ENCODE data around the gene DNM2.

The DNM2 gene

DNA sequence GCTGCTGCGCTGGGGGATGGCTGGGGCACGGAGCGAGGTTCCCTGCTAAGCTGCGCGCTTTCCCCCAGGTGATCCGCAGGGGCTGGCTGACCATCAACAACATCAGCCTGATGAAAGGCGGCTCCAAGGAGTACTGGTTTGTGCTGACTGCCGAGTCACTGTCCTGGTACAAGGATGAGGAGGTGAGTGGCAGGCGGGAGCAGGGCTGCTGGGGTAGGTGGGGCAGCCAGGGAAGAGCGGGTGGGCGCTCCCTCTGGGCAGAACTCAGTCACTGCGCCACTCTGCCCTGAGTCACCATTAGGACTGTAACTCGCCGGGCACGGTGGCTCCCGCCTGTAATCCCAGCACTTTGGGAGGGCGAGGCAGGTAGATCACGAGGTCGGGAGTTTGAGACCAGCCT is 94.3 kb downstream of the DNM2 start:
- 94% methylated on average over 19 of the region's 19 CpGs for WGBS
- DNase-seq, result no peak
- Histone ChIP-seq H2BK15ac (ENCODE audit: low read depth, poor library complexity, severe bottlenecking) (no peak overlapping the region), H3K23ac (ENCODE audit: low read length in 2 of 2) (no peak overlapping the region), H2AFZ (ENCODE audit: low read depth, low read length) (no peak overlapping the region), H3K27ac (ENCODE audit: low read length, poor library complexity, severe bottlenecking) (no peak overlapping the region), H3K9me3 (ENCODE audit: control insufficient read depth, low read length) (no peaks in the 10 kb centered on the region), H4K8ac (ENCODE audit: low read length) (peak overlapping the region; percentile 27), H2BK5ac (ENCODE audit: low read depth, low read length, poor library complexity, severe bottlenecking) (no peak overlapping the region), H3K18ac (ENCODE audit: low read depth in 1 of 2, low read length in 2 of 2) (peak overlapping the region; percentile 11 to 71), H3K14ac (ENCODE audit: low read length in 2 of 2) (peak overlapping the region in 1 of 2 experiments; percentile 63), H3K27me3 (ENCODE audit: control insufficient read depth in 1 of 2, insufficient read depth in 1 of 2, low read length in 2 of 2) (no peaks in the 10 kb centered on the region), H3K79me1 (replicated peaks; ENCODE audit: low read length, poor library complexity, severe bottlenecking) (peaks cover 34% of the 10 kb centered on the region), H2BK120ac (ENCODE audit: low read depth, low read length) (no peak overlapping the region), H4K91ac (ENCODE audit: low read length) (peak overlapping the region; percentile 43), H3K4me1 (ENCODE audit: control insufficient read depth, insufficient read depth, low read depth, low read length) (peaks cover 37% of the 10 kb centered on the region), H3K4me2 (ENCODE audit: low read length, poor library complexity, severe bottlenecking) (no peak overlapping the region), H3K4ac (ENCODE audit: low read depth in 1 of 2, low read length in 2 of 2) (no peak overlapping the region), H3K9ac (ENCODE audit: low read length) (peak overlapping the region; percentile 59), H2BK12ac (ENCODE audit: low read length in 2 of 2) (peak overlapping the region in 1 of 2 experiments; percentile 88), H2AK5ac (ENCODE audit: low read length, severe bottlenecking) (peak overlapping the region; percentile 20), H3K4me3 (ENCODE audit: insufficient read depth in 1 of 2, low read depth in 1 of 2, low read length in 2 of 2) (no peak overlapping the region), H3K36me3 (ENCODE audit: control insufficient read depth in 1 of 2, insufficient read depth in 2 of 2, low read depth in 1 of 2, low read length in 2 of 2) (peaks cover 75 to 76% of the 10 kb centered on the region in 2 experiments)

DNA sequence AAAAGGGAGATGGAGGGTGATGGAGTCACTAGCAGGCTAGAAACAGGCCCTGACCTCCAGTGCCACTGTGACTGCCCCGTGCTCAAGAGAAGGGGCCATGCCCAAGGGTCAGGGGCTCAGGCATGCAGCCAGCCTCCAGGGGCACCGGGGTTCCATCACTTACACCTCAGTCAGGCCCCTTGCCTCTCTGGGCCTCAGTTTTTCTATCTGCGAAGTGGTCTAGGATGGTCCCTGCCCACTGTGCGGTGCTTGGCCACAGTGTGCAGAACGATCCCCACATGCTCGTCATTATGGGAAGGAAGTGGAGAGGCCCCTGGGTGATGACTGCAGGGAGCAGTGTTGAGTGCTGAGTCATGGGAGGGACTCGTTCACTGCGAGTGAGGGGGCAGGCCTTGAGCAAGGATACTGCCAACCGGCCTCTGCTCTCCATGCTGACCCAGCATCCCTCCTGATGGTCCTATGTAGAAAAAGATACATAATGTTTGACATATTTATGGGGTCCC is 95.1 kb downstream of the DNM2 start:
- DNase-seq, result peak; percentile 96
- peak overlapping the region; percentile 92 for H4K91ac ChIP-seq (ENCODE audit: low read length)
- peak overlapping the region; percentile 50 for H3K9ac ChIP-seq (ENCODE audit: low read length)
- H2BK5ac ChIP-seq (ENCODE audit: low read depth, low read length, poor library complexity, severe bottlenecking), result peak overlapping the region; percentile 8
- H3K79me1 ChIP-seq (replicated peaks; ENCODE audit: low read length, poor library complexity, severe bottlenecking), result peaks cover 36% of the 10 kb centered on the region
- 36% methylated on average over 8 of the region's 9 CpGs for WGBS
- peaks cover 37% of the 10 kb centered on the region for H3K4me1 ChIP-seq (ENCODE audit: control insufficient read depth, insufficient read depth, low read depth, low read length)
- H2BK15ac ChIP-seq (ENCODE audit: low read depth, poor library complexity, severe bottlenecking), result peak overlapping the region; percentile 78
- H3K9me3 ChIP-seq (ENCODE audit: control insufficient read depth, low read length), result no peaks in the 10 kb centered on the region
- H3K14ac ChIP-seq (ENCODE audit: low read length in 2 of 2), result peak overlapping the region in 1 of 2 experiments; percentile 98
- peak overlapping the region; percentile 63 for H4K8ac ChIP-seq (ENCODE audit: low read length)
- peaks cover 75 to 77% of the 10 kb centered on the region in 2 experiments for H3K36me3 ChIP-seq (ENCODE audit: control insufficient read depth in 1 of 2, insufficient read depth in 2 of 2, low read depth in 1 of 2, low read length in 2 of 2)
- H3K4ac ChIP-seq (ENCODE audit: low read depth in 1 of 2, low read length in 2 of 2), result peak overlapping the region; percentile 76 to 98
- H3K18ac ChIP-seq (ENCODE audit: low read depth in 1 of 2, low read length in 2 of 2), result peak overlapping the region; percentile 78 to 99
- H3K23ac ChIP-seq (ENCODE audit: low read length in 2 of 2), result peak overlapping the region in 1 of 2 experiments; percentile 85
- H3K4me2 ChIP-seq (ENCODE audit: low read length, poor library complexity, severe bottlenecking), result no peak overlapping the region
- peak overlapping the region in 1 of 2 experiments; percentile 4 for H3K4me3 ChIP-seq (ENCODE audit: insufficient read depth in 1 of 2, low read depth in 1 of 2, low read length in 2 of 2)
- peak overlapping the region; percentile 88 for H2AK5ac ChIP-seq (ENCODE audit: low read length, severe bottlenecking)
- H2BK120ac ChIP-seq (ENCODE audit: low read depth, low read length), result peak overlapping the region; percentile 23
- H3K27ac ChIP-seq (ENCODE audit: low read length, poor library complexity, severe bottlenecking), result peak overlapping the region; percentile 71
- peak overlapping the region; percentile 68 for H2AFZ ChIP-seq (ENCODE audit: low read depth, low read length)
- no peaks in the 10 kb centered on the region for H3K27me3 ChIP-seq (ENCODE audit: control insufficient read depth in 1 of 2, insufficient read depth in 1 of 2, low read length in 2 of 2)
- peak overlapping the region; percentile 54 to 96 for H2BK12ac ChIP-seq (ENCODE audit: low read length in 2 of 2)

DNA sequence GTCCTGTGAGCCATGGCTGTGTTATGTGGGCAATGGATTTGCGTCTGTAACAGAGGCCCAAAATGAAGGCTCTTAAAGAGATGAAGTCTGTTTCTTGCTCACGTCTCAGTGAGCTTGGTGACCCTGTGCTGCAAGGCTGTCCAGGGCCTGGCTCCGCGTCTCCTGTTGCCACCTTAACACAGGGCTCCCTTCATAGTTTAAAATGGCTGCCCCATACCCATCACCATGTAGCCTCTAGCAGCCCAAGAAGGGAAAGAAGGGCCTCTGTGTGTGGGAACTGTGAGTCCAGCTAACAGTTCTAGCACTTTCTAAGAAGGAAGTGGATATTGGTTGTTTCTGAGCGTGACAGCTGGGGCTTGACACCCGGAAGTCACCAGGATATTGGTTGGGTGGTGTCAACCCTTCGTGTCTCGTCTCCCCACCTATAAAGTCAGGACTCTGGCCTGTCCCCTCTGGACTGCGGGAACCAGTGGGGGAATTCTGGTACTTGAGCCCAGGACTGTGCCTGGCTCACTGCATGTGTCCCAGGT is 97.2 kb downstream of the DNM2 start:
- peak overlapping the region in 1 of 2 experiments; percentile 94 for H3K4me3 ChIP-seq (ENCODE audit: insufficient read depth in 1 of 2, low read depth in 1 of 2, low read length in 2 of 2)
- H3K4me1 ChIP-seq (ENCODE audit: control insufficient read depth, insufficient read depth, low read depth, low read length), result peaks cover 27% of the 10 kb centered on the region
- H3K36me3 ChIP-seq (ENCODE audit: control insufficient read depth in 1 of 2, insufficient read depth in 2 of 2, low read depth in 1 of 2, low read length in 2 of 2), result peaks cover 59 to 80% of the 10 kb centered on the region in 2 experiments
- 96% methylated on average over 7 of the region's 9 CpGs for WGBS
- H3K9me3 ChIP-seq (ENCODE audit: control insufficient read depth, low read length), result no peaks in the 10 kb centered on the region
- no peak overlapping the region for H3K14ac ChIP-seq (ENCODE audit: low read length in 2 of 2)
- no peak overlapping the region for H2AFZ ChIP-seq (ENCODE audit: low read depth, low read length)
- peaks cover 36% of the 10 kb centered on the region for H3K79me1 ChIP-seq (replicated peaks; ENCODE audit: low read length, poor library complexity, severe bottlenecking)
- no peak overlapping the region for H2BK5ac ChIP-seq (ENCODE audit: low read depth, low read length, poor library complexity, severe bottlenecking)
- H4K91ac ChIP-seq (ENCODE audit: low read length), result no peak overlapping the region
- no peaks in the 10 kb centered on the region for H3K27me3 ChIP-seq (ENCODE audit: control insufficient read depth in 1 of 2, insufficient read depth in 1 of 2, low read length in 2 of 2)
- no peak overlapping the region for H2BK120ac ChIP-seq (ENCODE audit: low read depth, low read length)
- no peak overlapping the region for H3K18ac ChIP-seq (ENCODE audit: low read depth in 1 of 2, low read length in 2 of 2)
- H3K4me2 ChIP-seq (ENCODE audit: low read length, poor library complexity, severe bottlenecking), result no peak overlapping the region
- H2BK12ac ChIP-seq (ENCODE audit: low read length in 2 of 2), result no peak overlapping the region
- no peak overlapping the region for H4K8ac ChIP-seq (ENCODE audit: low read length)
- no peak overlapping the region for H3K4ac ChIP-seq (ENCODE audit: low read depth in 1 of 2, low read length in 2 of 2)
- H3K27ac ChIP-seq (ENCODE audit: low read length, poor library complexity, severe bottlenecking), result no peak overlapping the region
- H2AK5ac ChIP-seq (ENCODE audit: low read length, severe bottlenecking), result no peak overlapping the region
- H3K9ac ChIP-seq (ENCODE audit: low read length), result peak overlapping the region; percentile 100
- H3K23ac ChIP-seq (ENCODE audit: low read length in 2 of 2), result no peak overlapping the region
- H2BK15ac ChIP-seq (ENCODE audit: low read depth, poor library complexity, severe bottlenecking), result no peak overlapping the region
- no peak for DNase-seq

DNA sequence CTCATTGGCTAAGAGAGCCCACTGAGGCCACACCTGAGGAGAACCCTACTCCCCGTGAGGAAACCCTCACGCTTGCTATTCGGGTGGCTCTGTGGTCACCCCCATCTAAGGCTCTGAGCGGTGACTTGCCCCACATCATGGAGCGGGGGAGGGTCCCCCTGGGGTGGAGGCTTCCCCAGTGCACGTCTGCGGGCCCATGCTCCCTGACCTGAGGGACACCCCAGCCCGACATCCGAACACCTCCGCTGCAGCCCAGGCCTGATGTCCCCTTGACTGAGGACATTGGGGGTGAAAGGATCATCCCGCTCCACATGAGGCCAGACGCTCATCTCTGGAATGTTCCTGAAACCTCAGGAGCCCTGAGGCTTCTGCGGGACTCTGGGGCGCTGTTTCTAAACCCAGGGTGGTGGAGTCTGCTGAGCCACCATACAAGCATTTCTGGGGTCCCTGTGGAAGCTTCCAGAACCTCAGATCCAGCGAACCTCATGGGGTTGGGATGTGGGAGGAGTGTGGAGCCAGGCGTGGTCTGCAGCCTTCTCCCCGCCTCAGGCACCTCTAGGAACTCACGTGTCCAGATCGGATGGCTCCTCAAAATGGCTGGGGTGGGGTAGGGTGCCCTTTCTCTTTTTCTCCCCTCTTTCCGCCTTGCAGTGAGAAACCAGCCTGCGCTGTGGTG is 98.2 kb downstream of the DNM2 start:
- Histone ChIP-seq H2BK12ac (ENCODE audit: low read length in 2 of 2) (peak overlapping the region in 1 of 2 experiments; percentile 16), H3K4me2 (ENCODE audit: low read length, poor library complexity, severe bottlenecking) (no peak overlapping the region), H2BK15ac (ENCODE audit: low read depth, poor library complexity, severe bottlenecking) (peak overlapping the region; percentile 15), H3K79me1 (replicated peaks; ENCODE audit: low read length, poor library complexity, severe bottlenecking) (peaks cover 36% of the 10 kb centered on the region), H4K8ac (ENCODE audit: low read length) (peak overlapping the region; percentile 1), H3K9ac (ENCODE audit: low read length) (peak overlapping the region; percentile 100), H2AK5ac (ENCODE audit: low read length, severe bottlenecking) (peak overlapping the region; percentile 53), H3K23ac (ENCODE audit: low read length in 2 of 2) (no peak overlapping the region), H2AFZ (ENCODE audit: low read depth, low read length) (no peak overlapping the region), H2BK120ac (ENCODE audit: low read depth, low read length) (no peak overlapping the region), H3K27ac (ENCODE audit: low read length, poor library complexity, severe bottlenecking) (no peak overlapping the region), H3K9me3 (ENCODE audit: control insufficient read depth, low read length) (no peaks in the 10 kb centered on the region), H3K27me3 (ENCODE audit: control insufficient read depth in 1 of 2, insufficient read depth in 1 of 2, low read length in 2 of 2) (no peaks in the 10 kb centered on the region), H3K4ac (ENCODE audit: low read depth in 1 of 2, low read length in 2 of 2) (no peak overlapping the region), H2BK5ac (ENCODE audit: low read depth, low read length, poor library complexity, severe bottlenecking) (no peak overlapping the region), H4K91ac (ENCODE audit: low read length) (no peak overlapping the region), H3K14ac (ENCODE audit: low read length in 2 of 2) (no peak overlapping the region), H3K18ac (ENCODE audit: low read depth in 1 of 2, low read length in 2 of 2) (no peak overlapping the region), H3K4me1 (ENCODE audit: control insufficient read depth, insufficient read depth, low read depth, low read length) (peaks cover 25% of the 10 kb centered on the region), H3K36me3 (ENCODE audit: control insufficient read depth in 1 of 2, insufficient read depth in 2 of 2, low read depth in 1 of 2, low read length in 2 of 2) (peaks cover 63 to 80% of the 10 kb centered on the region in 2 experiments), H3K4me3 (ENCODE audit: insufficient read depth in 1 of 2, low read depth in 1 of 2, low read length in 2 of 2) (peak overlapping the region in 1 of 2 experiments; percentile 94)
- 91% methylated on average over 20 of the region's 21 CpGs for WGBS
- DNase-seq, result no peak
